HEK293 (cell line): ENCODE measurements around the gene SLC38A9.

Experiments used
- CTCF ChIA-PET: fragments of 350-600 bp; formaldehyde crosslinking; extraction: SDS; loops from one replicate; lab custom pipeline; 2021; ENCODE audit warnings: antibody characterized with exemption; lab: Yijun Ruan, JAX
- POLR2A ChIA-PET: fragments of 300-600 bp; formaldehyde crosslinking; extraction: SDS; loops from one replicate; lab custom pipeline; 2020; ENCODE audit warnings: antibody characterized with exemption, inconsistent platforms; lab: Yijun Ruan, JAX
- H3K27ac ChIP-seq: fragments of 200-500 bp; sonication (Bioruptor generic); 2 replicates; pipeline ENCODE4 v1.5.1; 2014; ENCODE audit warnings: low read depth, low read length, control low read depth, inconsistent platforms; ENCODE audit errors: extremely low read depth
- H3K36me3 ChIP-seq, 2 experiments: fragments of 200-500 bp in 1 of 2; sonication (Bioruptor generic) in 1 of 2; 1 replicate in 1 of 2; 2 replicates in 1 of 2; pipeline ENCODE4 v1.5.1; 2014 to 2017; ENCODE audit warnings: inconsistent platforms in 2 of 2, low read length in 2 of 2; ENCODE audit not compliant: control insufficient read depth in 2 of 2, insufficient read depth in 1 of 2
- H3K4me1 ChIP-seq: fragments of 200-500 bp; sonication (Bioruptor generic); 2 replicates; pipeline ENCODE4 v1.5.1; 2014; ENCODE audit warnings: mild to moderate bottlenecking, low read length, inconsistent platforms; ENCODE audit not compliant: control insufficient read depth, insufficient read depth
- H3K4me3 ChIP-seq: 2 replicates; pipeline ENCODE4 v1.5.1; 2011; ENCODE audit warnings: low read depth, mild to moderate bottlenecking, control low read depth, low read length, moderate library complexity
- H3K9me3 ChIP-seq: fragments of 200-500 bp; sonication (Bioruptor generic); 2 replicates; pipeline ENCODE4 v1.5.1; 2014; ENCODE audit warnings: low read depth, low read length, inconsistent platforms; ENCODE audit not compliant: control insufficient read depth, insufficient read depth
- KLF1 ChIP-seq: fragments of 450-650 bp; formaldehyde crosslinking; IDR thresholded peaks from 2 replicates; pipeline ENCODE4 v1.5.1; 2016; ENCODE audit warnings: missing biosample characterization, missing genetic modification characterization
- OSR2 ChIP-seq: fragments of 450-650 bp; formaldehyde crosslinking; IDR thresholded peaks from 2 replicates; pipeline ENCODE4 v1.5.1; 2016; ENCODE audit warnings: missing biosample characterization, missing genetic modification characterization
- RBAK ChIP-seq: fragments of 450-650 bp; formaldehyde crosslinking; IDR thresholded peaks from 2 replicates; pipeline ENCODE4 v1.5.1; 2016; ENCODE audit warnings: missing biosample characterization, missing genetic modification characterization
- WT1 ChIP-seq: fragments of 450-650 bp; formaldehyde crosslinking; IDR thresholded peaks from 2 replicates; pipeline ENCODE4 v1.5.1; 2016; ENCODE audit warnings: missing biosample characterization, missing genetic modification characterization
- YY2 ChIP-seq: fragments of 450-650 bp; formaldehyde crosslinking; IDR thresholded peaks from 2 replicates; pipeline ENCODE4 v1.5.1; 2016; ENCODE audit warnings: missing biosample characterization, missing genetic modification characterization
- ZBTB17 ChIP-seq: fragments of 450-650 bp; formaldehyde crosslinking; IDR thresholded peaks from 2 replicates; pipeline ENCODE4 v1.5.1; 2016; ENCODE audit warnings: missing biosample characterization, missing genetic modification characterization
- ZBTB20 ChIP-seq: fragments of 450-650 bp; formaldehyde crosslinking; IDR thresholded peaks from 2 replicates; pipeline ENCODE4 v1.5.1; 2016; ENCODE audit warnings: missing biosample characterization, missing genetic modification characterization
- ZBTB21 ChIP-seq: fragments of 450-650 bp; formaldehyde crosslinking; IDR thresholded peaks from 2 replicates; pipeline ENCODE4 v1.5.1; 2017; ENCODE audit warnings: missing biosample characterization, missing genetic modification characterization
- ZFP3 ChIP-seq: fragments of 450-650 bp; formaldehyde crosslinking; IDR thresholded peaks from 2 replicates; pipeline ENCODE4 v1.5.1; 2016; ENCODE audit warnings: low read depth, missing biosample characterization, missing genetic modification characterization
- ZFP37 ChIP-seq: fragments of 450-650 bp; formaldehyde crosslinking; IDR thresholded peaks from 2 replicates; pipeline ENCODE4 v1.5.1; 2016; ENCODE audit warnings: missing biosample characterization, missing genetic modification characterization
- ZNF114 ChIP-seq: fragments of 450-650 bp; formaldehyde crosslinking; IDR thresholded peaks from 2 replicates; pipeline ENCODE4 v1.5.0; 2017; ENCODE audit warnings: missing biosample characterization, missing genetic modification characterization
- ZNF138 ChIP-seq: fragments of 450-650 bp; formaldehyde crosslinking; IDR thresholded peaks from 2 replicates; pipeline ENCODE4 v1.5.1; 2016; ENCODE audit warnings: missing biosample characterization, missing genetic modification characterization, borderline replicate concordance
- ZNF2 ChIP-seq: fragments of 450-650 bp; formaldehyde crosslinking; IDR thresholded peaks from 2 replicates; pipeline ENCODE4 v1.5.1; 2016; ENCODE audit warnings: missing biosample characterization, missing genetic modification characterization
- ZNF239 ChIP-seq: fragments of 450-650 bp; formaldehyde crosslinking; IDR thresholded peaks from 2 replicates; pipeline ENCODE4 v1.5.1; 2016; ENCODE audit warnings: missing biosample characterization, missing genetic modification characterization
- ZNF335 ChIP-seq: fragments of 450-650 bp; formaldehyde crosslinking; conservative IDR thresholded peaks from 2 replicates; pipeline ENCODE4 v1.5.1; 2016; ENCODE audit warnings: missing biosample characterization, missing genetic modification characterization
- ZNF341 ChIP-seq: fragments of 450-650 bp; formaldehyde crosslinking; IDR thresholded peaks from 2 replicates; pipeline ENCODE4; 2016; ENCODE audit warnings: low read depth, missing biosample characterization, missing genetic modification characterization
- ZNF366 ChIP-seq: fragments of 450-650 bp; formaldehyde crosslinking; conservative IDR thresholded peaks from 2 replicates; pipeline ENCODE4 v1.5.1; 2016; ENCODE audit warnings: missing biosample characterization, missing genetic modification characterization
- ZNF48 ChIP-seq: fragments of 450-650 bp; formaldehyde crosslinking; IDR thresholded peaks from 2 replicates; pipeline ENCODE4 v1.5.1; 2016; ENCODE audit warnings: missing biosample characterization, missing genetic modification characterization
- ZNF585B ChIP-seq: fragments of 450-650 bp; formaldehyde crosslinking; IDR thresholded peaks from 2 replicates; pipeline ENCODE4 v1.5.1; 2016; ENCODE audit warnings: missing biosample characterization, missing genetic modification characterization
- ZNF664 ChIP-seq: fragments of 450-650 bp; formaldehyde crosslinking; IDR thresholded peaks from 2 replicates; pipeline ENCODE4 v1.5.1; 2016; ENCODE audit warnings: missing biosample characterization, missing genetic modification characterization
- ZNF677 ChIP-seq: fragments of 450-650 bp; IDR thresholded peaks from 2 replicates; pipeline ENCODE4 v1.5.0; 2018; ENCODE audit warnings: missing biosample characterization, mild to moderate bottlenecking, missing genetic modification characterization, moderate library complexity
- ZNF707 ChIP-seq: fragments of 450-650 bp; formaldehyde crosslinking; IDR thresholded peaks from 2 replicates; pipeline ENCODE4 v1.5.1; 2016; ENCODE audit warnings: missing biosample characterization, missing genetic modification characterization
- ZNF76 ChIP-seq: fragments of 450-650 bp; formaldehyde crosslinking; IDR thresholded peaks from 2 replicates; pipeline ENCODE4; 2016; ENCODE audit warnings: low read depth, missing biosample characterization, missing genetic modification characterization, borderline replicate concordance
- TF ChIP-seq, protein P1 (sequence below): fragments of 450-650 bp; formaldehyde crosslinking; IDR thresholded peaks from 2 replicates; pipeline ENCODE4 v1.5.1; 2016; ENCODE audit warnings: missing biosample characterization, missing genetic modification characterization, low read depth
- TF ChIP-seq, protein P2 (sequence below): fragments of 450-650 bp; formaldehyde crosslinking; optimal IDR thresholded peaks from 2 replicates; pipeline ENCODE3; 2016; ENCODE audit warnings: missing biosample characterization, mild to moderate bottlenecking, missing genetic modification characterization
- TF ChIP-seq, protein P3 (sequence below): fragments of 450-650 bp; formaldehyde crosslinking; IDR thresholded peaks from 2 replicates; pipeline ENCODE4 v1.5.1; 2016; ENCODE audit warnings: missing biosample characterization, missing genetic modification characterization

The SLC38A9 gene

DNA sequence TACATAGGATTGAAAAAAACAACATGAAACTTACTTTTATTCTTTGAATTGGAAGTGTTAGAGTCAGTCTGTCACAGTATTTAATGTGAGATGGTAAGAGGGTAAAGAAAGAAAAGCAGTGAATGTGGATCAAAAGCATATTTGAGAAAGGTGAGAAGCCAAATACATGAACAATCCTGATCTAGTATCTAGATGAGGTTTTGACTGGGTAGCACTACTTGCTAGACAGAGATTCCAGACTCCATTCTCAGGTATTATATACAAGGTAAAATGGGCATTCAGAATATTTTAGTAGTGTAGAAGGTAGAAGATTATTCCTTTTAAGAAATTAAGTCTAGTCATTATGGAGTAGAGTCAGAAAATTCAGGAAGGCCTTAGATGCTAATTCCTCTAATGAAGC, 62.2 kb downstream of the SLC38A9 start (continued):
- TF ChIP-seq, protein P1, sequence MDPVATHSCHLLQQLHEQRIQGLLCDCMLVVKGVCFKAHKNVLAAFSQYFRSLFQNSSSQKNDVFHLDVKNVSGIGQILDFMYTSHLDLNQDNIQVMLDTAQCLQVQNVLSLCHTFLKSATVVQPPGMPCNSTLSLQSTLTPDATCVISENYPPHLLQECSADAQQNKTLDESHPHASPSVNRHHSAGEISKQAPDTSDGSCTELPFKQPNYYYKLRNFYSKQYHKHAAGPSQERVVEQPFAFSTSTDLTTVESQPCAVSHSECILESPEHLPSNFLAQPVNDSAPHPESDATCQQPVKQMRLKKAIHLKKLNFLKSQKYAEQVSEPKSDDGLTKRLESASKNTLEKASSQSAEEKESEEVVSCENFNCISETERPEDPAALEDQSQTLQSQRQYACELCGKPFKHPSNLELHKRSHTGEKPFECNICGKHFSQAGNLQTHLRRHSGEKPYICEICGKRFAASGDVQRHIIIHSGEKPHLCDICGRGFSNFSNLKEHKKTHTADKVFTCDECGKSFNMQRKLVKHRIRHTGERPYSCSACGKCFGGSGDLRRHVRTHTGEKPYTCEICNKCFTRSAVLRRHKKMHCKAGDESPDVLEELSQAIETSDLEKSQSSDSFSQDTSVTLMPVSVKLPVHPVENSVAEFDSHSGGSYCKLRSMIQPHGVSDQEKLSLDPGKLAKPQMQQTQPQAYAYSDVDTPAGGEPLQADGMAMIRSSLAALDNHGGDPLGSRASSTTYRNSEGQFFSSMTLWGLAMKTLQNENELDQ (tag by site-specific recombination): no peak
- TF ChIP-seq WT1 (tag by site-specific recombination): no peak
- no peak for TF ChIP-seq ZNF48
- no peak for TF ChIP-seq ZNF138 (tag by site-specific recombination)
- TF ChIP-seq ZBTB17 (tag by site-specific recombination): no peak
- no peak for TF ChIP-seq ZNF114
- TF ChIP-seq ZFP37 (tag by site-specific recombination): no peak

DNA sequence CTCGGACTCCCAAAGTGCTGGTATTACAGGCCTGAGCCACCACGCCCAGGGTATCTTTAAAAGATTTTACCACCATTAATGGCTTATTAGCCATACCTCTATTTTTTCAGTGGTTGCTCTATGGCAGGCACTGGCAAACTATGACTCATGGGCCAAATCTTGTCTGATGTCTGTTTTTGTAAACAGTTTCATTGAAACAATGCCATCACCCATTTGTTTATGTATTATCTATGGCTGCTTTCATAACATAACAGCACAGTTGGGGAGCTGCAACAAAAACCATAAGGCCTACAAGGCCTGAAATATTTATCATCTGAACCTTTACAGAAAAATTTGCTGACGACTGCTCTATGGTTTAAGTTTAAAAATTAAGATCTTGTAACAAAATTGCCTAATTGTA, 66.8 kb downstream of the SLC38A9 start:
- ChIA-PET POLR2A (no interaction called here), CTCF (no interaction called here)
- no peaks in the 10 kb centered on the region for H3K9me3 ChIP-seq
- peaks cover 0 to 6% of the 10 kb centered on the region in 2 experiments; a peak in 2 of 3 replicates for H3K36me3 ChIP-seq
- H3K4me3 ChIP-seq: no peak overlapping the region
- H3K4me1 ChIP-seq: no peaks in the 10 kb centered on the region
- H3K27ac ChIP-seq: no peak overlapping the region
- TF ChIP-seq ZNF2 (tag by site-specific recombination) (no peak), ZNF76 (tag by site-specific recombination) (no peak), ZNF677 (no peak), KLF1 (tag by site-specific recombination) (no peak), ZNF664 (no peak), ZNF239 (tag by site-specific recombination) (no peak), ZBTB21 (tag by site-specific recombination) (no peak), ZNF335 (no peak), ZNF707 (tag by site-specific recombination) (no peak), ZNF48 (no peak), ZNF341 (tag by site-specific recombination) (no peak), ZNF585B (tag by site-specific recombination) (no peak), ZFP3 (tag by site-specific recombination) (no peak), RBAK (tag by site-specific recombination) (no peak), YY2 (tag by site-specific recombination) (no peak), OSR2 (no peak), ZBTB20 (tag by site-specific recombination) (no peak), ZNF366 (no peak)
- TF ChIP-seq, protein P2, sequence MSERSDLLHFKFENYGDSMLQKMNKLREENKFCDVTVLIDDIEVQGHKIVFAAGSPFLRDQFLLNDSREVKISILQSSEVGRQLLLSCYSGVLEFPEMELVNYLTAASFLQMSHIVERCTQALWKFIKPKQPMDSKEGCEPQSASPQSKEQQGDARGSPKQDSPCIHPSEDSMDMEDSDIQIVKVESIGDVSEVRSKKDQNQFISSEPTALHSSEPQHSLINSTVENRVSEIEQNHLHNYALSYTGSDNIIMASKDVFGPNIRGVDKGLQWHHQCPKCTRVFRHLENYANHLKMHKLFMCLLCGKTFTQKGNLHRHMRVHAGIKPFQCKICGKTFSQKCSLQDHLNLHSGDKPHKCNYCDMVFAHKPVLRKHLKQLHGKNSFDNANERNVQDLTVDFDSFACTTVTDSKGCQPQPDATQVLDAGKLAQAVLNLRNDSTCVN (tag by site-specific recombination): no peak
- TF ChIP-seq, protein P3, sequence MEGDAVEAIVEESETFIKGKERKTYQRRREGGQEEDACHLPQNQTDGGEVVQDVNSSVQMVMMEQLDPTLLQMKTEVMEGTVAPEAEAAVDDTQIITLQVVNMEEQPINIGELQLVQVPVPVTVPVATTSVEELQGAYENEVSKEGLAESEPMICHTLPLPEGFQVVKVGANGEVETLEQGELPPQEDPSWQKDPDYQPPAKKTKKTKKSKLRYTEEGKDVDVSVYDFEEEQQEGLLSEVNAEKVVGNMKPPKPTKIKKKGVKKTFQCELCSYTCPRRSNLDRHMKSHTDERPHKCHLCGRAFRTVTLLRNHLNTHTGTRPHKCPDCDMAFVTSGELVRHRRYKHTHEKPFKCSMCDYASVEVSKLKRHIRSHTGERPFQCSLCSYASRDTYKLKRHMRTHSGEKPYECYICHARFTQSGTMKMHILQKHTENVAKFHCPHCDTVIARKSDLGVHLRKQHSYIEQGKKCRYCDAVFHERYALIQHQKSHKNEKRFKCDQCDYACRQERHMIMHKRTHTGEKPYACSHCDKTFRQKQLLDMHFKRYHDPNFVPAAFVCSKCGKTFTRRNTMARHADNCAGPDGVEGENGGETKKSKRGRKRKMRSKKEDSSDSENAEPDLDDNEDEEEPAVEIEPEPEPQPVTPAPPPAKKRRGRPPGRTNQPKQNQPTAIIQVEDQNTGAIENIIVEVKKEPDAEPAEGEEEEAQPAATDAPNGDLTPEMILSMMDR (tag by site-specific recombination): no peak
- TF ChIP-seq, all 188 proteins: peak for 0
